Neural crest cell (in vitro differentiated cells): ENCODE data around the gene FOXP1. TPM values are rescaled to one million over a fixed set of nuclear protein-coding genes. Genes with fewer than 3 reads are reported as not detected.

Experiments
- DNase-seq: peaks from one replicate; pipeline ENCODE4 v3.0.0; 2021; ENCODE audit warnings: low read depth, mixed read lengths, low spot score
- H3K27ac Mint-ChIP-seq: one replicate; pipeline ENCODE4 v1.8.0; 2021; ENCODE audit warnings: mild to moderate bottlenecking, mixed read lengths; ENCODE audit not compliant: unreplicated experiment
- H3K27me3 Mint-ChIP-seq: 2 replicates; pipeline ENCODE4 v1.8.0; 2021; ENCODE audit warnings: low read depth, mild to moderate bottlenecking, mixed read lengths
- H3K36me3 Mint-ChIP-seq: 2 replicates; pipeline ENCODE4 v1.8.0; 2021; ENCODE audit warnings: low read depth, mild to moderate bottlenecking, mixed read lengths
- H3K4me1 Mint-ChIP-seq: 2 replicates; pipeline ENCODE4 v1.8.0; 2021; ENCODE audit warnings: mixed read lengths
- H3K4me3 Mint-ChIP-seq: one replicate; pipeline ENCODE4 v1.8.0; 2021; ENCODE audit warnings: mild to moderate bottlenecking, mixed read lengths
- H3K9me3 Mint-ChIP-seq: 2 replicates; pipeline ENCODE4 v1.8.0; 2021; ENCODE audit warnings: mixed read lengths
- total RNA-seq: library from RNA; stranded (reverse); gene quantifications from 2 replicates; pipeline ENCODE4 v1.2.1, GENCODE V29; 2021
- TF ChIP-seq, protein P1 (sequence below): fragments of 200-600 bp; sonication (generic); conservative IDR thresholded peaks from 2 replicates; pipeline ENCODE4 v1.5.0; 2021; ENCODE audit warnings: antibody characterized with exemption, mild to moderate bottlenecking

Gene FOXP1
- total RNA-seq, 1 donor from 2014 or later = 22.8 TPM

DNA sequence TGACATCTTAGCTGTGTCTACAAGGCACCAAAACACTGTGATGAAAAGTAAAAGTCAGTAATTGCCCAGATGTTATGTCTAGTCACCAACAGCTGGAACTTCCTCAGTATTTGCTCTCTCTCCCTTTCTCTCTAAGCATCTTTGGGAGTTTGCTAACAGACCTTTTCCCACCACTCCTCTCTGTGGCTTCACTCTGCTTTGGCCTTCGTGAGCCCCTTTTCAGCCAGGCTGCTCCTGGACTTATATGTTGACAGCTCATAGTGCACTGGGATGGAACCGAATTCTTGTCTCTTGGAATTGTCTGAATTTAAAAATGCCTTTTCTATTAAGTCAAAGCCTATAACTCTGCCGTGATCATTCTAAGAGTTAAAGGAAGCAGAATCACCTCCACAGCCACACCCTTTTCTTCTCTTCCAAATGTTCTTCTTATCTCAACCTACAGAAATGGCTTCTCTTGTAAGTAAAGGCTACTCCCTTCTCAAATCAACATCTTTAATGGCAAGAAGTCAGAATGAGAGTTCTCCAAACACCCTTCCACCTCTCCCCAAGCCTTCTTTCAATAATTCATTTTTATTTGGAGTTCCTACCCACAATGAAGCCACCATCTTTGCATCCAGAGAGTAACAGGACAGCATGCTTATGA, 17.2 kb upstream of the FOXP1 start:
- no peak overlapping the region for H3K4me3 Mint-ChIP-seq
- no peak overlapping the region for H3K27ac Mint-ChIP-seq
- H3K9me3 Mint-ChIP-seq = peaks cover 8% of the 10 kb centered on the region
- DNase-seq = no peak
- H3K4me1 Mint-ChIP-seq = no peaks in the 10 kb centered on the region
- TF ChIP-seq, protein P1, sequence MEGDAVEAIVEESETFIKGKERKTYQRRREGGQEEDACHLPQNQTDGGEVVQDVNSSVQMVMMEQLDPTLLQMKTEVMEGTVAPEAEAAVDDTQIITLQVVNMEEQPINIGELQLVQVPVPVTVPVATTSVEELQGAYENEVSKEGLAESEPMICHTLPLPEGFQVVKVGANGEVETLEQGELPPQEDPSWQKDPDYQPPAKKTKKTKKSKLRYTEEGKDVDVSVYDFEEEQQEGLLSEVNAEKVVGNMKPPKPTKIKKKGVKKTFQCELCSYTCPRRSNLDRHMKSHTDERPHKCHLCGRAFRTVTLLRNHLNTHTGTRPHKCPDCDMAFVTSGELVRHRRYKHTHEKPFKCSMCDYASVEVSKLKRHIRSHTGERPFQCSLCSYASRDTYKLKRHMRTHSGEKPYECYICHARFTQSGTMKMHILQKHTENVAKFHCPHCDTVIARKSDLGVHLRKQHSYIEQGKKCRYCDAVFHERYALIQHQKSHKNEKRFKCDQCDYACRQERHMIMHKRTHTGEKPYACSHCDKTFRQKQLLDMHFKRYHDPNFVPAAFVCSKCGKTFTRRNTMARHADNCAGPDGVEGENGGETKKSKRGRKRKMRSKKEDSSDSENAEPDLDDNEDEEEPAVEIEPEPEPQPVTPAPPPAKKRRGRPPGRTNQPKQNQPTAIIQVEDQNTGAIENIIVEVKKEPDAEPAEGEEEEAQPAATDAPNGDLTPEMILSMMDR = no peak
- no peaks in the 10 kb centered on the region for H3K36me3 Mint-ChIP-seq
- no peaks in the 10 kb centered on the region for H3K27me3 Mint-ChIP-seq

GRCh38 chr3:71599416-71599815, 15.9 kb upstream of the FOXP1 start:
- Mint-ChIP-seq H3K4me3 (no peak overlapping the region), H3K27me3 (no peaks in the 10 kb centered on the region), H3K27ac (no peak overlapping the region), H3K36me3 (no peaks in the 10 kb centered on the region), H3K4me1 (no peaks in the 10 kb centered on the region), H3K9me3 (peaks cover 8% of the 10 kb centered on the region)
- DNase-seq = no peak
- TF ChIP-seq, protein P1 = no peak

DNA sequence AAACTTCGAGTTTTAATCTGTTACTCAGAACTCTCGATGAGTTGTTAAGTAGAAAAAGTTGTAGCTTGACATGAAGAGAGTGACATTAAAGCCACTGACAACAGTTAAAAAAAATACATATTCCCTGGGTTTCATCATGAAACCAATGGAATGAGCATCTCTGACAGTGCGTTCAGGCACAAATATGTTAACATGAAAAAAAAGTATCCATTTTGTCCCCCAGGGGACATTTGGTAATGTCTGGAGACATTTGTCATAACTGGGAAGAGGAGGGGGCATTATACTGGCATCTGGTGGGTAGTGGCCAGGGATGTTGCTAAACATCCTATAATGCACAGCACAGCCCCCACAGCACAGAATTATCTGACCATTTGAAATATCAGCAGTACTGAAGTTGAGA, 14.8 kb upstream of the FOXP1 start:
- no peak for DNase-seq
- Mint-ChIP-seq H3K36me3 (no peaks in the 10 kb centered on the region), H3K27ac (no peak overlapping the region), H3K4me3 (no peak overlapping the region), H3K4me1 (no peaks in the 10 kb centered on the region), H3K27me3 (no peaks in the 10 kb centered on the region), H3K9me3 (peaks cover 8% of the 10 kb centered on the region)
- TF ChIP-seq, protein P1 = no peak

- DNase-seq = no peak
- Mint-ChIP-seq H3K36me3 (no peaks in the 10 kb centered on the region), H3K27ac (no peak overlapping the region), H3K27me3 (no peaks in the 10 kb centered on the region), H3K4me3 (no peak overlapping the region), H3K4me1 (no peaks in the 10 kb centered on the region), H3K9me3 (peaks cover 7% of the 10 kb centered on the region)
- TF ChIP-seq, protein P1 = no peak
Measured at GRCh38 chr3:71597286-71597685, 13.8 kb upstream of the FOXP1 start.

DNA sequence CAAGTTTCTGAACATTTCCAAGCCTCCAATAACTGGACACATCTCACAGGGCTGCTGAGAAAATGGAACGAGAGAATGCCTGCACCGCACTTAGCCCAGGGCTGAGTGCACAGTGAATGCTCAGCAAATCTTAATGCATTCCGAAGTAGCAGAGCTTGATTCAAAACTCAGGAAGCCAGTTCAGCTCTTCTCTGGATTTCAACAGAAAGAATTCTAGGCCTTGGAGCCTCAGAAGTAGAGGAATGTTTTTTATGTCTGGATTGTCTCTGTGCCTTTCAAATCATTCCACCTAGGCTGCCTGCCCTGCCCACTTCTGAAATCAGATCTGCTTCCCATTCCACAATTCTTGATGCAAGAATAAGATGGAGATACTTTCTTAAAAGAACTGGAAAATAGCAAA, 9.6 kb upstream of the FOXP1 start:
- Mint-ChIP-seq H3K27me3 (no peaks in the 10 kb centered on the region), H3K9me3 (peaks cover 6% of the 10 kb centered on the region), H3K36me3 (peaks cover 2% of the 10 kb centered on the region), H3K4me3 (no peak overlapping the region), H3K4me1 (no peaks in the 10 kb centered on the region), H3K27ac (no peak overlapping the region)
- no peak for DNase-seq
- TF ChIP-seq, protein P1 = no peak
